H54 (cell line): ENCODE data around the gene APP.

ENCODE experiments used
- DNase-seq: peaks from one replicate; pipeline ENCODE4 v3.0.0; 2011; ENCODE audit warnings: low spot score, mixed read lengths; ENCODE audit not compliant: insufficient read length
- FAIRE-seq: peaks from 3 replicates; lab custom pipeline; 2011; peaks lifted over from hg19 to GRCh38; lab: Jason Lieb, UNC
- POLR2A ChIP-seq: IDR thresholded peaks from 2 replicates; pipeline ENCODE4 v1.6.1; 2011; ENCODE audit warnings: low read depth, mild to moderate bottlenecking, low read length

APP gene

GRCh38 chr21:26064506-26064905 is 106.1 kb downstream of the APP start:
- FAIRE-seq: no peak
- no peak for TF ChIP-seq POLR2A

GRCh38 chr21:26061437-26061836 is 109.1 kb downstream of the APP start:
- no peak for FAIRE-seq
- no peak for TF ChIP-seq POLR2A
- DNase-seq: no peak

More at GRCh38 chr21:26064506-26064905, 106.1 kb downstream of the APP start:
- no peak for DNase-seq

- no peak for DNase-seq
- FAIRE-seq: no peak
- TF ChIP-seq POLR2A: no peak
These were observed 110.0 kb downstream of the APP start for GRCh38 chr21:26060335-26061115.

GRCh38 chr21:26057477-26058170 is 112.9 kb downstream of the APP start:
- DNase-seq (no peak), FAIRE-seq (no peak)
- no peak for TF ChIP-seq POLR2A

GRCh38 chr21:26055841-26056264 is 114.7 kb downstream of the APP start:
- no peak for FAIRE-seq
- TF ChIP-seq POLR2A: no peak
- no peak for DNase-seq

GRCh38 chr21:26055010-26055409 is 115.6 kb downstream of the APP start:
- no peak for TF ChIP-seq POLR2A
- no peak for DNase-seq
- FAIRE-seq: no peak

- FAIRE-seq: no peak
- DNase-seq: no peak
- no peak for TF ChIP-seq POLR2A
These were observed 118.5 kb downstream of the APP start for GRCh38 chr21:26052057-26052456.

- FAIRE-seq (no peak), DNase-seq (no peak)
- no peak for TF ChIP-seq POLR2A
These were observed 119.7 kb downstream of the APP start for GRCh38 chr21:26050857-26051256.

- no peak for DNase-seq
- FAIRE-seq: peak; percentile 62
- TF ChIP-seq POLR2A: no peak
These were observed 120.8 kb downstream of the APP start for GRCh38 chr21:26049803-26050202.

GRCh38 chr21:26047279-26047967 is 123.1 kb downstream of the APP start:
- FAIRE-seq (no peak), DNase-seq (no peak)
- TF ChIP-seq POLR2A: no peak

- FAIRE-seq (no peak), DNase-seq (no peak)
- no peak for TF ChIP-seq POLR2A
These were observed 126.7 kb downstream of the APP start for GRCh38 chr21:26043891-26044290.

GRCh38 chr21:26042181-26042876 is 128.2 kb downstream of the APP start:
- no peak for DNase-seq
- FAIRE-seq: no peak
- TF ChIP-seq POLR2A: no peak

GRCh38 chr21:26041431-26042180 is 129.0 kb downstream of the APP start:
- DNase-seq (no peak), FAIRE-seq (no peak)
- TF ChIP-seq POLR2A: no peak
